VCaP (cell line): ENCODE measurements around the gene ABI3BP.

Experiments
- H3K27ac ChIP-seq: fragments of 450-650 bp; 2 replicates; pipeline ENCODE4 v1.5.1; 2017
- TF ChIP-seq, protein P1 (sequence below): fragments of 450-650 bp; conservative IDR thresholded peaks from 2 replicates; pipeline ENCODE4 v1.5.1; 2017; ENCODE audit warnings: mild to moderate bottlenecking, moderate library complexity

ABI3BP gene

GRCh38 chr3:100789579-100789978, 203.6 kb downstream of the ABI3BP start:
- TF ChIP-seq, protein P1, sequence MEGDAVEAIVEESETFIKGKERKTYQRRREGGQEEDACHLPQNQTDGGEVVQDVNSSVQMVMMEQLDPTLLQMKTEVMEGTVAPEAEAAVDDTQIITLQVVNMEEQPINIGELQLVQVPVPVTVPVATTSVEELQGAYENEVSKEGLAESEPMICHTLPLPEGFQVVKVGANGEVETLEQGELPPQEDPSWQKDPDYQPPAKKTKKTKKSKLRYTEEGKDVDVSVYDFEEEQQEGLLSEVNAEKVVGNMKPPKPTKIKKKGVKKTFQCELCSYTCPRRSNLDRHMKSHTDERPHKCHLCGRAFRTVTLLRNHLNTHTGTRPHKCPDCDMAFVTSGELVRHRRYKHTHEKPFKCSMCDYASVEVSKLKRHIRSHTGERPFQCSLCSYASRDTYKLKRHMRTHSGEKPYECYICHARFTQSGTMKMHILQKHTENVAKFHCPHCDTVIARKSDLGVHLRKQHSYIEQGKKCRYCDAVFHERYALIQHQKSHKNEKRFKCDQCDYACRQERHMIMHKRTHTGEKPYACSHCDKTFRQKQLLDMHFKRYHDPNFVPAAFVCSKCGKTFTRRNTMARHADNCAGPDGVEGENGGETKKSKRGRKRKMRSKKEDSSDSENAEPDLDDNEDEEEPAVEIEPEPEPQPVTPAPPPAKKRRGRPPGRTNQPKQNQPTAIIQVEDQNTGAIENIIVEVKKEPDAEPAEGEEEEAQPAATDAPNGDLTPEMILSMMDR, result no peak
- no peak overlapping the region for H3K27ac ChIP-seq

- TF ChIP-seq, protein P1, result no peak
- H3K27ac ChIP-seq, result no peak overlapping the region
Measured at GRCh38 chr3:100783619-100784018, 209.6 kb downstream of the ABI3BP start.

GRCh38 chr3:100782906-100783305, 210.3 kb downstream of the ABI3BP start:
- H3K27ac ChIP-seq, result no peak overlapping the region
- TF ChIP-seq, protein P1, result no peak

DNA sequence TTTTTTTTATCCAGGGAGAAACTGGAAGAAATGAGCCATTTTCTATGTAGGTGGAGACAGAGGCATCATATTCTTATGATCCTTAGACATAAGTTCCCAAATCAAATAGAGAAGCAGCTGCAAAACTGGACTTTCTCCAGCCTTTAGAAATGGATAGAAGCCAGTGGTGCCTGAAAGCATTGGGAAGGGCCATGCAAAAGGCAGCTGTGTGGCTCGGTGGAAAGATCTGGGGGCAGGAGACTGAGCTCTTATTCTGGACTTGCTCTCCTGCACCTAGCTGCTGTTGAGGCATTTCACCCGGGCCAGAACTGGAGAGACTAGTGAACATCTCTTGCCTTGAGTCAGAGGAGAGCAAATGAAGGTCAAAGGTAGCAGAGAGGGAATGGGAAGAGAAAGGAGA, 210.9 kb downstream of the ABI3BP start:
- H3K27ac ChIP-seq, result no peak overlapping the region

DNA sequence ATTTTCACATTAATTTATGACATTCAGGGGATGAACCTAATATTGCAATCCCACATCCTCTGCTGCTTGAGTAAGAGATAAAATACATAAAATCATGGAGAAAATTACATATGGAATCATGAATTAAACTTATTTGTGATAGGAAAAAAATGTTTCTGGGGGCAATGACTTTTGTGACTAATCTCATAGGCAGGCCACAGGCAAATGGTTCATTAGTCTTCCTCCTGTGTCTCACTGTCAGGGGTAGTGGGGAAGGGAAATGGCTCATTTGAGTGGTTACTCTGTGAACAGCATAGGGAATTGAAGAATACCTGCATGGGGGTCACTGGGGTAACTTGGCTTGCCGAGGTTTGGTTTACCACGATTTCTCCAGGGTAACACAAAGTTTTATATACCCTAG, 211.9 kb downstream of the ABI3BP start:
- no peak overlapping the region for H3K27ac ChIP-seq

More for the DNA sequence above, 210.9 kb downstream of the ABI3BP start:
- TF ChIP-seq, protein P1, result no peak

DNA sequence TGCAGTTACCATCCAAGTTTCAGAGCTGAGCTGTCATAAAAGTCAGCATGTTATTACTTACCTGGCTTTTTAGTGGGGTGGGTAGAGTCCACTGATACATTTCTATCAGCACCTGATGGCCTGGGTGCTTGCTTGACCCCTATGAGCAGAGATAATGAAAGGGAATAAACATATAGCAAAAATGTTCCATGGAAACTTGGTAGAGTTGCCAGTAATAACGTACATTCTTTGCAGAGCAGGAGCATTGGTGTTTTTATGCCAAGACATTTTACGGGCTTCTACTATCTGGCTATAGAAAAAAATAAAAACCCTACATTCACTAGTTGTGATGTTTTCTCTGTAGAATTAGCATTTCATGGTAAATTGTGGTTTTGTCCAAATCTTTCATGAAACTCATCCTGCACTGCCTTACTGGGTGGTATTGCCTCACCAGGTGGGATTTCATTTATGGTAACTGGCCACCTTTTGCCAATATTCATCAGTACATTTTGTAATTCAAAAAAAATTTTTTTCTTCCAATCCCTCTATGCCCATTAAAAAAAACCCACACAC, 213.1 kb downstream of the ABI3BP start:
- H3K27ac ChIP-seq, result no peak overlapping the region
- TF ChIP-seq, protein P1, result no peak

More for the DNA sequence above, 211.9 kb downstream of the ABI3BP start:
- TF ChIP-seq, protein P1, result no peak

DNA sequence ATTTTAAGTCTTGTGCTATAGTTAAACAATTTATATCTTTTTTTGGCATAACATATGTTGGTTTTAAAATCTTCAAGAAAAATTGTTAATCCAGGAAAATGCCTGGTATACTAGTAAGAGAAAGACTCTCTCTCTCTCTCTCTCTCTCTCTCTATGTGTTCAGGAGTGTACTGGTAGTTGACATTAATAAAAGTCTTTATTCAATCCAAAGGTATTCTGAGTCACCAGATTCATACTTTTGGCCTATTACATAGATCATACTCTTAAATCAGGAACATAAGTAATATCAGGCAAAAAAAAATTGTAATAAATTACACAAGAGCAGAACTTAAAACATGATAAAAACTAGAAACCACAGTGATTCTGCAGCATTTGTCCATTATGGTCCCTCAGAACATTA, 213.7 kb downstream of the ABI3BP start:
- TF ChIP-seq, protein P1, result no peak
- H3K27ac ChIP-seq, result no peak overlapping the region
